AG09319 (cell line): Measurements from ENCODE around the gene SPEG.

Source experiments
- DNase-seq: peaks from one replicate; pipeline ENCODE4 v3.0.0-alpha.2; 2010; ENCODE audit warnings: low read depth; ENCODE audit errors: extremely low read depth
- TF ChIP-seq, protein P1 (sequence below): IDR thresholded peaks from 2 replicates; pipeline ENCODE4 v1.5.1; 2011; ENCODE audit warnings: low read depth, mild to moderate bottlenecking, inconsistent platforms, low read length, moderate library complexity

The SPEG gene

DNA sequence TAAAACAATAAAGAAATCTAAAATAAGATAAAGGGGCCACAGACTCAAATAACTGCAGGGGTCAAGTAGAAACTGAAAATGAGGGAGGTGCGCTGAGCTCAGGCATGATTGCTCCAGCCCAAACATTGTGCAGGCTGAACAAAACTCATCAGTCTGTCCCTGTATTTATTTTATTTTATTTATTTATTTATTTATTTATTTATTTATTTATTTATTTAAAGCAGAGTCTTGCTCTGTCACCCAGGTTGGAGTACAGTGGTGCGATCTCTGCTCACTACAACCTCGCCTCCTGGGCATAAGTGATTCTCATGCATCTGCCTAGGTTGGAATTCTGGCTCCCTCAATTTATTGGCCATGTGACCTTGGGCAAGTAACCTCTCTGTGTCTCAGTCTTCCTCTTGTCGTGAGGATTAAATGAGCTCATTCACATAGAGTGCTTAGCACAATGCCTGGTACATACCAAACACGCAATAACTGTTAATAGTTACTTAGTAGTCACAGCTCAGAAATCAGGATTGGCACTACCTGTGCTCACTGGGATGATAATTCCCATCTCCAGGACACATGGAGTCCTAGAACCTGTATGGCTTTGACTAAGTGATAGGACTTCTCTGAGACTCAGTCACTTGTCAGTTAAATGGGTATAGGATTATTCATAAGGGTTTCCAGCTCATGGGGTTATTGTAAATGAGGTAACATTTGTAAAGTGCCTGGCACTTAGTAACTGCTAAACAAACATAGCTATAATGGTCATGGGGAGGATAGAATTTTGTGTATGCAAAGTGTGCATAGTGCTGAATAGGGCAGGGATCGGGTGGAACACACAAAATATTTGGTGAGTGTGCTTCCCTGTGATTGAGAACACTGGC, 6.0 kb downstream of the SPEG start:
- TF ChIP-seq, protein P1, sequence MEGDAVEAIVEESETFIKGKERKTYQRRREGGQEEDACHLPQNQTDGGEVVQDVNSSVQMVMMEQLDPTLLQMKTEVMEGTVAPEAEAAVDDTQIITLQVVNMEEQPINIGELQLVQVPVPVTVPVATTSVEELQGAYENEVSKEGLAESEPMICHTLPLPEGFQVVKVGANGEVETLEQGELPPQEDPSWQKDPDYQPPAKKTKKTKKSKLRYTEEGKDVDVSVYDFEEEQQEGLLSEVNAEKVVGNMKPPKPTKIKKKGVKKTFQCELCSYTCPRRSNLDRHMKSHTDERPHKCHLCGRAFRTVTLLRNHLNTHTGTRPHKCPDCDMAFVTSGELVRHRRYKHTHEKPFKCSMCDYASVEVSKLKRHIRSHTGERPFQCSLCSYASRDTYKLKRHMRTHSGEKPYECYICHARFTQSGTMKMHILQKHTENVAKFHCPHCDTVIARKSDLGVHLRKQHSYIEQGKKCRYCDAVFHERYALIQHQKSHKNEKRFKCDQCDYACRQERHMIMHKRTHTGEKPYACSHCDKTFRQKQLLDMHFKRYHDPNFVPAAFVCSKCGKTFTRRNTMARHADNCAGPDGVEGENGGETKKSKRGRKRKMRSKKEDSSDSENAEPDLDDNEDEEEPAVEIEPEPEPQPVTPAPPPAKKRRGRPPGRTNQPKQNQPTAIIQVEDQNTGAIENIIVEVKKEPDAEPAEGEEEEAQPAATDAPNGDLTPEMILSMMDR = no peak
- no peak for DNase-seq

DNA sequence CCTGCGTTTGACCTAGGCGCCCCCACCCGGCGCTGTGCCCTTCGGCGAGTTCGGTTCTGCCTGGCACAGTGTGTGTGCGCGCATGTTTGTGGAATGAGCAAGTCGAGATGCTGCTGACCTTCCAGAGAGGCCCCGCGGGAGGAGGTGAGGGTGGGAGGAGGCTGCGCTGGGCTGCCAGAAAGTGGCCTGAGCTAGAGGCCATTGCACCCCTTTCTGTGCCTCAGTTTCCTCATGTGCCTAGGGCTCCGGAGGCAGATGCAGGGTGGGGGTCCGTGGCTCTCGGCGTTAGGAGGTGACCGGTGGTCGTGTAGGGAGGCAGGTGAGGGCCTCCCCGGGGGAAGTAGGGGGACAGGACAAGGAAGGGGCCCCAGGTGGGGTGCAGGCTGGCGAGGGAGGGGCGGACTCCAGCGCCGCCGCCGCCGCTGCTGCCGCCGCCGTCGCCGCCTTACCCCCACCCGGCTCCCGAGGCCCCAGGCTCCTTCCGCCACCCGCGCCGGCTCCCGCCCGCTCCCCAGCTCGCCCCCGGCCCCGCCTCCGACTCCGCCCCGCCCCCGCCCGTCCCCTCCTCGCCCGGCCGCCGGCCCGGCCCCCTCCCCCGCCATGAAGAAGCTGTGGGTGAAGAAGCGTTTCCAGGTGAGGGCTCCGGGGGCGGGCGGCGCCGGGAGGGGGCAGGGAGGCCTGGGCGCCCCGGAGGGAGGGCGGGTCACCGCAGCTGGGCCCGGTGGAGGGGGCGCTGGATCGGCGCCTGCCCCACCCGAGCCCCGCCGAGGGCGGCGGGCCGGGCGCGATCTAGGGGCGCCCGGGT, 7.0 kb downstream of the SPEG start:
- DNase-seq = no peak

DNA sequence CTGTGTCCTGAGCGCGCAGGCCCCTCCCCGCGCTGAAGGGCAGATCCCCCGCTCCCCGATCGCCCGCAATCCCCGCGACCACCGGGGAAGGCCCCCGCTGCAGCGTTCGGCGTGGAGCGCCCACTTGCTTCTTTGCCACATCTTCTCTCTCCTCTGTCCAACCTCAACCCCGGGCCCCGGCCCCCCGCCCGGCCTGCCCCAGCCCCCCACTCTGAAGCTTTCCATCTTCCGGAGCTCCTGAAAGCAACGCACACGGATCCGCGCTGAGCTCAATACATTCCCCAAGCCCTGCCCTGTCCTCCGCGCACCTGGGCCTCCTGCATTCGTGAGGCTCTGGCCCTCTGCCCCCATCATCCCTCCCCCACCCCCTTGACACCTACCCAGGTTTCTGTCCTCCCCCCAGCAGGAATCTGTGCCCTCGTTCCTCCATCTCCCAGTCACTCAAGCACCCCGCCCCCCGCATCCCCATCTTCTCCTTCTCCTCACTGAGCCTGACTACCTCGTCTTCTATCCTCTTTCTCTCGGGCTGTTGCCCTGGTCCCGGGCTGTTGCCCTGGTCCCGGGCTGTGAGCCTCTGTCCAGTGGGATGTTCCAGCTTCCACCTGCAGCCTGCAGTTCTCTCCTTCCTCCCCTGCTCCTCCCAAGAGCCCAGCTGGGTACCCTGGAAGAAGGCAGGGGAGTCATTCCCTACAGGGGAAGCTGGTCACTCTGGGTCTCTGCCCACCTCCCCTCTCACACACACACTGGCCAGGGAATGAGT, 7.8 kb downstream of the SPEG start:
- no peak for DNase-seq
- TF ChIP-seq, protein P1 = no peak

More for the DNA sequence above, 7.0 kb downstream of the SPEG start:
- TF ChIP-seq, protein P1 = no peak

DNA sequence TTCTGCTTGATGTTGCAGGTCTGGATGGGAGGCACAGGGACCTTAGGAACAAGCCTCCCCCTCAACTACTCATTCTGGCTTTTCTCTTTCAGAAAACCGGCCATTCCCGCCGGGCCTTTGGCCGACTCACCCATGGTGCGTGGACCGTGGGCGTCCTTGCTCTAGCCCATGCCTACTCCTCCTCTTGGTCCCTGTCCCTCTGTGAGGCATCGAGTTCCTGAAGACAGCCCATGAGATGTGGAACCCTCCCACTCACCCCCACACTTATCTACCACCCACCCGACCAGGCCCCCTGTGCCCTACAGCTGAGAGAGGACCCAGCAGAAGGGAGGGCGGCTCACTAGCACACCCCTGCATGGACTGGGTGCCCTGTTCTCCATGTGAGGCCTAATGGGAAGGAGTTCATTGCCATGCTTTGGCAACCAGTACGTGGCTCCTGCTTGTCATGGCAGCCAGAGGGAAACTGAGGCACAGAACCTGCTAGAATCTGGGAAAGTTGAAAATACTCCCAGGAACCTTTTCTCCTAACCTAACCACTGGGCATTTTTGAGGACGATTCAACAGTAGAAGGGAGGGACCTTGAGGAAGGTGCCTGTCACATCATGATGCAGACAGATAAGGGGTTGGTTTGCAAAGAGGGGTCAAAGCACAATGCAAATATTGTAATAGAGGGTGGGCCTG, 8.5 kb downstream of the SPEG start:
- DNase-seq = no peak

DNA sequence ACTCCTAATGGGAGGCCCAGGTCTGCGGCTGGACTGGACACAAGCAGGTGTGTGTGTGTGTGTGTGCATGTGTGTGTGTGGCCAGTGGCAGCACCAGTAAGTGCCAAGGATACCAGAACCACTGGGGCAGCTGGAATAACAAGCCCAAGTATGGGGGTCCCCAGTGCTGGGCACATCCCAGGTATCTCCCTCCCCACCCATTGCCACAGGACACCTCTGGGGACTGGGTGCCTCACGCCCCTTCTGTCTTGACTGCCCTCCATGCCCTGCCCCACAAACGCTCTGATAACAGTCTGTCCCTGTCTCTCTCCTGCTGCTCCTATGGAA, 9.0 kb downstream of the SPEG start:
- TF ChIP-seq, protein P1 = no peak
- DNase-seq = no peak

More for the DNA sequence above, 8.5 kb downstream of the SPEG start:
- TF ChIP-seq, protein P1 = no peak

DNA sequence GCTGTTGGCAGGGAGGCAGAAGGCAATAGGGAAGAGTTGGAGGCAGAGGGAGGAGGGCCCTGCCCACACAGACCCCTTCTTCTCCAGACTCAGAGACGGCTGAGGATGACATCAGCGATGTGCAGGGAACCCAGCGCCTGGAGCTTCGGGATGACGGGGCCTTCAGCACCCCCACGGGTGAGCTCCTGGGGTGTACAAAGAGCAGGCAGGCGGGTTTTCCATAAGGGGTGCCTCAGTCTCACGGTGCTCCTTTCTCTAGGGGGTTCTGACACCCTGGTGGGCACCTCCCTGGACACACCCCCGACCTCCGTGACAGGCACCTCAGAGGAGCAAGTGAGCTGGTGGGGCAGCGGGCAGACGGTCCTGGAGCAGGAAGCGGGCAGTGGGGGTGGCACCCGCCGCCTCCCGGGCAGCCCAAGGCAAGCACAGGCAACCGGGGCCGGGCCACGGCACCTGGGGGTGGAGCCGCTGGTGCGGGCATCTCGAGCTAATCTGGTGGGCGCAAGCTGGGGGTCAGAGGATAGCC, 10.0 kb downstream of the SPEG start:
- TF ChIP-seq, protein P1 = no peak
- DNase-seq = no peak
